ENCODE data around the gene TRIM37. TPM values are rescaled to one million over a fixed set of nuclear protein-coding genes. Genes with fewer than 3 reads are reported as not detected.

Gene TRIM37
- total RNA-seq, 1 experiment from 2014 or later, result 37.7 TPM

DNA sequence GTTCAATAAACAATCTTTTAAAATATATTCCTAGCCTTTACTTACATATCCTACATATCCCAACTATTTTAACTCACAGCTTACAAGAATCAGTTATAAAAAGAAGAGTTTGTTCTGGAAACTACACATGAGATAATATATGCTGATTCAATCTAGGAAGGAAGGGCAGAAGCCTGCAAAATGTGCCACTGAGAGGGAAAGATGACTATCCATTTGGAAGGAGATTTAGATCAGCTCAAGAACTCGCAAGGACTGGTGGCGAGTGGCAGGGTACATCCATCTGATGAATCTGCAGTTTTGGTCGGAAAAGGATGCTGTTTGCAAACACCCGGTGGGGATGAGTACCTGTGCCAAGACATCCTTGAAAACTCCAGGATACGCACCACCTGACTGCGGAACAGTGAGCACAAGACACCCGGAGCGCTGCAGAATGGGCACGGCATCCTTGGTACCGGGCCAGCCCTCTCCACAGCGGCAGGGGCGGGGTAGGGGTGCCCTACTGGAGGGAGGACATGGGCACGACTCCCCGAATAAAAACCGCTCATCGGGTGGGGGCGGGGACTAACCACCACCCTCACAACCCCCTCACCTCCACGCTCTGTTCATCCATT lies 723 bp downstream of the TRIM37 start:
- Histone ChIP-seq H3K27me3 (replicated peaks; ENCODE audit: control insufficient read depth, insufficient read depth, low read length) (no peaks in the 10 kb centered on the region), H3K9me3 (no peaks in the 10 kb centered on the region), H3K4me3 (ENCODE audit: low read depth, low read length) (peak overlapping the region; percentile 90), H3K4me1 (peaks cover 6% of the 10 kb centered on the region; the same call in 1 of the 2 replicates), H3K36me3 (ENCODE audit: control insufficient read depth, insufficient read depth, low read length) (no peaks in the 10 kb centered on the region; the same call in 1 of the 2 replicates)
- Mint-ChIP-seq H3K4me1 (ENCODE audit: low read depth, unreplicated experiment) (peaks cover 9% of the 10 kb centered on the region), H3K27me3 (ENCODE audit: insufficient read depth, unreplicated experiment) (no peaks in the 10 kb centered on the region), H3K4me3 (ENCODE audit: unreplicated experiment) (peak overlapping the region; percentile 98), H3K9me3 (ENCODE audit: unreplicated experiment) (no peaks in the 10 kb centered on the region), H3K36me3 (ENCODE audit: insufficient read depth, unreplicated experiment) (peaks cover 73% of the 10 kb centered on the region), H3K27ac (ENCODE audit: unreplicated experiment) (peak overlapping the region; percentile 96)
- TF ChIP-seq, protein P1, sequence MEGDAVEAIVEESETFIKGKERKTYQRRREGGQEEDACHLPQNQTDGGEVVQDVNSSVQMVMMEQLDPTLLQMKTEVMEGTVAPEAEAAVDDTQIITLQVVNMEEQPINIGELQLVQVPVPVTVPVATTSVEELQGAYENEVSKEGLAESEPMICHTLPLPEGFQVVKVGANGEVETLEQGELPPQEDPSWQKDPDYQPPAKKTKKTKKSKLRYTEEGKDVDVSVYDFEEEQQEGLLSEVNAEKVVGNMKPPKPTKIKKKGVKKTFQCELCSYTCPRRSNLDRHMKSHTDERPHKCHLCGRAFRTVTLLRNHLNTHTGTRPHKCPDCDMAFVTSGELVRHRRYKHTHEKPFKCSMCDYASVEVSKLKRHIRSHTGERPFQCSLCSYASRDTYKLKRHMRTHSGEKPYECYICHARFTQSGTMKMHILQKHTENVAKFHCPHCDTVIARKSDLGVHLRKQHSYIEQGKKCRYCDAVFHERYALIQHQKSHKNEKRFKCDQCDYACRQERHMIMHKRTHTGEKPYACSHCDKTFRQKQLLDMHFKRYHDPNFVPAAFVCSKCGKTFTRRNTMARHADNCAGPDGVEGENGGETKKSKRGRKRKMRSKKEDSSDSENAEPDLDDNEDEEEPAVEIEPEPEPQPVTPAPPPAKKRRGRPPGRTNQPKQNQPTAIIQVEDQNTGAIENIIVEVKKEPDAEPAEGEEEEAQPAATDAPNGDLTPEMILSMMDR (IDR thresholded peaks at IDR 0.05; ENCODE audit: insufficient read depth in 1 of 2, low read depth in 1 of 2, low read length in 1 of 2, severe bottlenecking in 1 of 2, unreplicated experiment in 1 of 2), result no peak
- BruUV-seq (replicated peaks), result no TSS peak
- peak in 1 of 2 experiments; percentile 55 for DNase-seq
- ChIA-PET POLR2A (interaction anchor here (0.5 to 2.6 kb wide), 6 partner anchors 11 to 474 kb away, joined by 3 to 38 read pairs (median 6); partner anchors contain the start of genes PRR11 and SKA2), CTCF (no interaction called here)
- intact Hi-C loops (cut with micrococcal nuclease; ENCODE audit: unreplicated experiment), result loop anchor here (1.0 to 5.0 kb wide), 2 partner anchors 44 to 589 kb away; no protein-coding TSS in a partner anchor

DNA sequence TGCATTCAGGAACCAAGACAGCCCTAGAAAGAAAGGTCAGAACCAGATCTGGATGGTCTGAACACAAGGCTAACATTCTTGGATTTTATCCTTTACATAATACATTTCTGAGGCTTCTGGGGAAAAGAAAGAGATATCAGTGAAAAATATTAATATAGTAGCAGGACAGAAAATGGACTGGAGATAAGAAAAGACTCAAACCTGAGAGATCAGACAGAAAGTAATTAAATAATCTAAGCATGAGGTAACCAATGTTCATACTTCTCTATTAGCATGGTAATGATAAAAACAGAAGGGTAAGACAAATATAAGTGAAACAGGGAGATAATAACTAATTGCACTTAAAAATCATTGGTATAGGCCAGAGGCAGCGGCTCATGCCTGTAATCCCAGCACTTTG lies 5.5 kb downstream of the TRIM37 start:
- Mint-ChIP-seq H3K4me1 (ENCODE audit: low read depth, unreplicated experiment) (no peaks in the 10 kb centered on the region), H3K36me3 (ENCODE audit: insufficient read depth, unreplicated experiment) (peaks cover 64% of the 10 kb centered on the region), H3K27me3 (ENCODE audit: insufficient read depth, unreplicated experiment) (no peaks in the 10 kb centered on the region), H3K27ac (ENCODE audit: unreplicated experiment) (no peak overlapping the region), H3K4me3 (ENCODE audit: unreplicated experiment) (no peak overlapping the region), H3K9me3 (ENCODE audit: unreplicated experiment) (no peaks in the 10 kb centered on the region)
- CTCF ChIA-PET, result no interaction called here
- Histone ChIP-seq H3K27me3 (replicated peaks; ENCODE audit: control insufficient read depth, insufficient read depth, low read length) (no peaks in the 10 kb centered on the region), H3K4me3 (ENCODE audit: low read depth, low read length) (no peak overlapping the region), H3K4me1 (peaks cover 6% of the 10 kb centered on the region; the same call in 1 of the 2 replicates), H3K9me3 (no peaks in the 10 kb centered on the region), H3K36me3 (ENCODE audit: control insufficient read depth, insufficient read depth, low read length) (no peaks in the 10 kb centered on the region)
- TF ChIP-seq, protein P1 (IDR thresholded peaks at IDR 0.05; ENCODE audit: insufficient read depth in 1 of 2, low read depth in 1 of 2, low read length in 1 of 2, severe bottlenecking in 1 of 2, unreplicated experiment in 1 of 2), result no peak
- intact Hi-C loops (cut with micrococcal nuclease; ENCODE audit: unreplicated experiment), result no loop called here
- BruUV-seq (replicated peaks), result no TSS peak
- no peak for DNase-seq
- POLR2A ChIA-PET, result no interaction called here

DNA sequence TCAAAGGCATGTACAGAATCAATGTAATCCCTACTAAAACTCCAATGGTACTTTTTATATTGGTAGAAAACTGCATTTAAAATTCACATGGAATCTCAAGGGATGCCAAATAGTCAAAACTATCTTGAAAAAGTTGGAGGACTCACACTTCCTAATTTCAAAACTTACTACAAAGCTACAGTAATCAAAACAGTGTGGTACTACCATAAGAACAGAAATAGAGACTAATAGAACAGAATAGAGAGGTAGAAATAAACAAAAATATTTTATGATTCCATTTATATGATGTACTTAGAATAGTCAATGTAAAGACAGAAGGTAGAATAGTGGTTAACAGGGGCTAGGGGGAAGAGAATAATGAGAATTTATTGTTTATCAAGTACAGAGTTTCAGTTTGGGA lies 8.8 kb downstream of the TRIM37 start:
- H3K27ac Mint-ChIP-seq (ENCODE audit: unreplicated experiment), result no peak overlapping the region
- no TSS peak for BruUV-seq (replicated peaks)
- H3K4me1 Mint-ChIP-seq (ENCODE audit: low read depth, unreplicated experiment), result peaks cover 20% of the 10 kb centered on the region
- Histone ChIP-seq H3K27me3 (replicated peaks; ENCODE audit: control insufficient read depth, insufficient read depth, low read length) (no peaks in the 10 kb centered on the region), H3K9me3 (no peaks in the 10 kb centered on the region), H3K36me3 (ENCODE audit: control insufficient read depth, insufficient read depth, low read length) (no peaks in the 10 kb centered on the region), H3K4me1 (peaks cover 25% of the 10 kb centered on the region), H3K4me3 (ENCODE audit: low read depth, low read length) (no peak overlapping the region)
- DNase-seq, result no peak
- H3K9me3 Mint-ChIP-seq (ENCODE audit: unreplicated experiment), result no peaks in the 10 kb centered on the region
- no peaks in the 10 kb centered on the region for H3K27me3 Mint-ChIP-seq (ENCODE audit: insufficient read depth, unreplicated experiment)
- no peak overlapping the region for H3K4me3 Mint-ChIP-seq (ENCODE audit: unreplicated experiment)
- TF ChIP-seq, protein P1 (IDR thresholded peaks at IDR 0.05; ENCODE audit: insufficient read depth in 1 of 2, low read depth in 1 of 2, low read length in 1 of 2, severe bottlenecking in 1 of 2, unreplicated experiment in 1 of 2), result no peak
- POLR2A ChIA-PET, result no interaction called here
- peaks cover 46% of the 10 kb centered on the region for H3K36me3 Mint-ChIP-seq (ENCODE audit: insufficient read depth, unreplicated experiment)
- CTCF ChIA-PET, result no interaction called here
- intact Hi-C loops (cut with micrococcal nuclease; ENCODE audit: unreplicated experiment), result no loop called here

All from Caco-2 (cell line).